ENCODE measurements around the gene PPP2R5A.

Gene PPP2R5A

DNA sequence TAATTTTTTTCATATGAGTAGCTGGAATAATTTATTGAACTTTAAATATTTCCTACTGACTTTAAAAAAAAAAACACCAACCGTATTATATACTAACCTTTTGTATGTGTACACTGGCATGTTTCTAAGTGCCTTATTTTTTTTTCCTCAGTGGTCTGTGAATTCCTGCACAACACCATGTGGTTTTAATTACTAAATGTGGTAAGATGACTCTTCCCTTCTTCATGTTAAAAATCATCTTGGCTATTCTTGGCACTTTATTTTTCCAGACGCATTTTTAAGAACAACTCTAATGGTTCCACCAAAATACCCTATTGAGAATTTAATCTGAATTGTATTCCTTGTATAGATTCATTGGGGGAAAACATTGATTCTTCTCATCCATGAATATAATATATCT is 28.4 kb downstream of the PPP2R5A start:
- Histone ChIP-seq H3K9ac (ENCODE audit: low read length) (no peak overlapping the region), H3K79me1 (ENCODE audit: low read length) (no peaks in the 10 kb centered on the region), H3K27me3 (ENCODE audit: insufficient read depth, low read length) (no peaks in the 10 kb centered on the region), H3K4me3 (ENCODE audit: low read depth, low read length) (no peak overlapping the region), H2BK12ac (ENCODE audit: low read length) (no peak overlapping the region), H3K14ac (ENCODE audit: low read length) (no peak overlapping the region), H3K23ac (ENCODE audit: low read length) (no peak overlapping the region), H4K8ac (ENCODE audit: low read depth, low read length) (no peak overlapping the region), H2AK5ac (ENCODE audit: low read length) (no peak overlapping the region), H4K12ac (ENCODE audit: low read depth, low read length) (no peak overlapping the region), H2BK5ac (ENCODE audit: low read depth, low read length, poor library complexity) (no peak overlapping the region), H3K79me2 (ENCODE audit: control insufficient read depth, insufficient read depth, low read length, poor library complexity) (no peaks in the 10 kb centered on the region), H2AFZ (ENCODE audit: insufficient read depth, low read length, poor library complexity) (no peak overlapping the region), H3K4ac (ENCODE audit: low read depth, low read length) (no peak overlapping the region), H3K4me1 (ENCODE audit: control insufficient read depth in 1 of 2, insufficient read depth in 2 of 2, low read length in 2 of 2) (no peaks in the 10 kb centered on the region), H3K4me2 (ENCODE audit: low read length) (no peak overlapping the region), H2BK120ac (ENCODE audit: insufficient read depth, low read length, poor library complexity) (no peak overlapping the region), H3K27ac (ENCODE audit: low read depth, low read length) (no peak overlapping the region), H3K9me3 (ENCODE audit: insufficient read depth, low read depth, low read length) (no peaks in the 10 kb centered on the region), H4K91ac (ENCODE audit: low read depth, low read length) (no peak overlapping the region), H3K18ac (ENCODE audit: low read length) (no peak overlapping the region), H3K36me3 (ENCODE audit: control insufficient read depth in 1 of 2, insufficient read depth in 2 of 2, low read length in 2 of 2) (no peaks in the 10 kb centered on the region)
- no peak for DNase-seq
- WGBS (ENCODE audit: extremely low coverage, insufficient coverage, insufficient read length): no CpG with 5 or more reads among the region's 2 CpGs

GRCh38 chr1:212315184-212315583 is 30.0 kb downstream of the PPP2R5A start:
- Histone ChIP-seq H4K91ac (ENCODE audit: low read depth, low read length) (no peak overlapping the region), H3K18ac (ENCODE audit: low read length) (no peak overlapping the region), H3K9ac (ENCODE audit: low read length) (no peak overlapping the region), H2AFZ (ENCODE audit: insufficient read depth, low read length, poor library complexity) (no peak overlapping the region), H3K79me1 (ENCODE audit: low read length) (no peaks in the 10 kb centered on the region), H4K8ac (ENCODE audit: low read depth, low read length) (no peak overlapping the region), H3K4me1 (ENCODE audit: control insufficient read depth in 1 of 2, insufficient read depth in 2 of 2, low read length in 2 of 2) (no peaks in the 10 kb centered on the region), H3K36me3 (ENCODE audit: control insufficient read depth in 1 of 2, insufficient read depth in 2 of 2, low read length in 2 of 2) (no peaks in the 10 kb centered on the region), H2BK120ac (ENCODE audit: insufficient read depth, low read length, poor library complexity) (no peak overlapping the region), H3K23ac (ENCODE audit: low read length) (no peak overlapping the region), H3K9me3 (ENCODE audit: insufficient read depth, low read depth, low read length) (no peaks in the 10 kb centered on the region), H3K27ac (ENCODE audit: low read depth, low read length) (no peak overlapping the region), H2AK5ac (ENCODE audit: low read length) (no peak overlapping the region), H3K14ac (ENCODE audit: low read length) (no peak overlapping the region), H3K4ac (ENCODE audit: low read depth, low read length) (no peak overlapping the region), H2BK12ac (ENCODE audit: low read length) (no peak overlapping the region), H4K12ac (ENCODE audit: low read depth, low read length) (no peak overlapping the region), H3K27me3 (ENCODE audit: insufficient read depth, low read length) (no peaks in the 10 kb centered on the region), H3K4me2 (ENCODE audit: low read length) (no peak overlapping the region), H3K79me2 (ENCODE audit: control insufficient read depth, insufficient read depth, low read length, poor library complexity) (no peaks in the 10 kb centered on the region), H3K4me3 (ENCODE audit: low read depth, low read length) (no peak overlapping the region), H2BK5ac (ENCODE audit: low read depth, low read length, poor library complexity) (no peak overlapping the region)
- no CpG with 5 or more reads among the region's 2 CpGs for WGBS (ENCODE audit: extremely low coverage, insufficient coverage, insufficient read length)
- no peak for DNase-seq

GRCh38 chr1:212315907-212316306 is 30.7 kb downstream of the PPP2R5A start:
- H3K18ac ChIP-seq (ENCODE audit: low read length): no peak overlapping the region
- H2AFZ ChIP-seq (ENCODE audit: insufficient read depth, low read length, poor library complexity): no peak overlapping the region
- H4K12ac ChIP-seq (ENCODE audit: low read depth, low read length): no peak overlapping the region
- no peaks in the 10 kb centered on the region for H3K27me3 ChIP-seq (ENCODE audit: insufficient read depth, low read length)
- DNase-seq: peak in 1 of 2 donors; percentile 19
- no peaks in the 10 kb centered on the region for H3K4me1 ChIP-seq (ENCODE audit: control insufficient read depth in 1 of 2, insufficient read depth in 2 of 2, low read length in 2 of 2)
- H3K23ac ChIP-seq (ENCODE audit: low read length): no peak overlapping the region
- no peak overlapping the region for H3K9ac ChIP-seq (ENCODE audit: low read length)
- no peak overlapping the region for H2BK5ac ChIP-seq (ENCODE audit: low read depth, low read length, poor library complexity)
- no peak overlapping the region for H2BK12ac ChIP-seq (ENCODE audit: low read length)
- no peak overlapping the region for H3K27ac ChIP-seq (ENCODE audit: low read depth, low read length)
- H4K8ac ChIP-seq (ENCODE audit: low read depth, low read length): no peak overlapping the region
- H3K79me1 ChIP-seq (ENCODE audit: low read length): no peaks in the 10 kb centered on the region
- no peak overlapping the region for H3K14ac ChIP-seq (ENCODE audit: low read length)
- no peak overlapping the region for H4K91ac ChIP-seq (ENCODE audit: low read depth, low read length)
- H2AK5ac ChIP-seq (ENCODE audit: low read length): no peak overlapping the region
- no peak overlapping the region for H3K4me3 ChIP-seq (ENCODE audit: low read depth, low read length)
- no peak overlapping the region for H2BK120ac ChIP-seq (ENCODE audit: insufficient read depth, low read length, poor library complexity)
- H3K79me2 ChIP-seq (ENCODE audit: control insufficient read depth, insufficient read depth, low read length, poor library complexity): no peaks in the 10 kb centered on the region
- no peak overlapping the region for H3K4ac ChIP-seq (ENCODE audit: low read depth, low read length)
- no peaks in the 10 kb centered on the region for H3K36me3 ChIP-seq (ENCODE audit: control insufficient read depth in 1 of 2, insufficient read depth in 2 of 2, low read length in 2 of 2)
- H3K9me3 ChIP-seq (ENCODE audit: insufficient read depth, low read depth, low read length): no peaks in the 10 kb centered on the region
- no peak overlapping the region for H3K4me2 ChIP-seq (ENCODE audit: low read length)

GRCh38 chr1:212317916-212318315 is 32.7 kb downstream of the PPP2R5A start:
- Histone ChIP-seq H3K27ac (ENCODE audit: low read depth, low read length) (no peak overlapping the region), H3K9me3 (ENCODE audit: insufficient read depth, low read depth, low read length) (no peaks in the 10 kb centered on the region), H3K4me3 (ENCODE audit: low read depth, low read length) (no peak overlapping the region), H2BK120ac (ENCODE audit: insufficient read depth, low read length, poor library complexity) (no peak overlapping the region), H3K4me2 (ENCODE audit: low read length) (no peak overlapping the region), H3K79me1 (ENCODE audit: low read length) (no peaks in the 10 kb centered on the region), H3K18ac (ENCODE audit: low read length) (no peak overlapping the region), H3K14ac (ENCODE audit: low read length) (no peak overlapping the region), H3K79me2 (ENCODE audit: control insufficient read depth, insufficient read depth, low read length, poor library complexity) (no peaks in the 10 kb centered on the region), H3K4ac (ENCODE audit: low read depth, low read length) (no peak overlapping the region), H2AFZ (ENCODE audit: insufficient read depth, low read length, poor library complexity) (no peak overlapping the region), H3K36me3 (ENCODE audit: control insufficient read depth in 1 of 2, insufficient read depth in 2 of 2, low read length in 2 of 2) (no peaks in the 10 kb centered on the region), H4K8ac (ENCODE audit: low read depth, low read length) (no peak overlapping the region), H4K12ac (ENCODE audit: low read depth, low read length) (no peak overlapping the region), H2BK12ac (ENCODE audit: low read length) (no peak overlapping the region), H3K27me3 (ENCODE audit: insufficient read depth, low read length) (no peaks in the 10 kb centered on the region), H3K23ac (ENCODE audit: low read length) (no peak overlapping the region), H2BK5ac (ENCODE audit: low read depth, low read length, poor library complexity) (no peak overlapping the region), H4K91ac (ENCODE audit: low read depth, low read length) (no peak overlapping the region), H3K4me1 (ENCODE audit: control insufficient read depth in 1 of 2, insufficient read depth in 2 of 2, low read length in 2 of 2) (no peaks in the 10 kb centered on the region), H3K9ac (ENCODE audit: low read length) (no peak overlapping the region), H2AK5ac (ENCODE audit: low read length) (no peak overlapping the region)
- DNase-seq: peak; percentile 16 to 59
- 100% methylated on average over 1 of the region's 2 CpGs for WGBS (ENCODE audit: extremely low coverage, insufficient coverage, insufficient read length)
